PC-9 (cell line): Measurements from ENCODE around the gene MBP.

Experiments used
- CTCF ChIP-seq: fragments of 200-600 bp; sonication (generic); conservative IDR thresholded peaks from 2 replicates; pipeline ENCODE4 v1.6.1; 2017; ENCODE audit warnings: mixed run types, antibody characterized with exemption, mild to moderate bottlenecking, moderate library complexity
- EZH2 ChIP-seq: fragments of 200-600 bp; sonication (generic); IDR thresholded peaks from 2 replicates; pipeline ENCODE4 v1.8.0; 2017; ENCODE audit warnings: antibody characterized with exemption, low read depth

- TF ChIP-seq CTCF (no peak), EZH2 (no peak)
Measured at GRCh38 chr18:77112747-77113092, 19.9 kb downstream of the MBP start.
